Activated T-helper 9 cell treated with anti-CD3 and anti-CD28 coated beads, Interleukin-2, amount 50 U/mL, for 16 hours (primary cell): ENCODE results near the gene MAPKAP1.

Experiments
- DNase-seq: peaks from one replicate; pipeline ENCODE4 v3.0.0-alpha.2; 2020; ENCODE audit warnings: low read depth

Gene MAPKAP1

DNA sequence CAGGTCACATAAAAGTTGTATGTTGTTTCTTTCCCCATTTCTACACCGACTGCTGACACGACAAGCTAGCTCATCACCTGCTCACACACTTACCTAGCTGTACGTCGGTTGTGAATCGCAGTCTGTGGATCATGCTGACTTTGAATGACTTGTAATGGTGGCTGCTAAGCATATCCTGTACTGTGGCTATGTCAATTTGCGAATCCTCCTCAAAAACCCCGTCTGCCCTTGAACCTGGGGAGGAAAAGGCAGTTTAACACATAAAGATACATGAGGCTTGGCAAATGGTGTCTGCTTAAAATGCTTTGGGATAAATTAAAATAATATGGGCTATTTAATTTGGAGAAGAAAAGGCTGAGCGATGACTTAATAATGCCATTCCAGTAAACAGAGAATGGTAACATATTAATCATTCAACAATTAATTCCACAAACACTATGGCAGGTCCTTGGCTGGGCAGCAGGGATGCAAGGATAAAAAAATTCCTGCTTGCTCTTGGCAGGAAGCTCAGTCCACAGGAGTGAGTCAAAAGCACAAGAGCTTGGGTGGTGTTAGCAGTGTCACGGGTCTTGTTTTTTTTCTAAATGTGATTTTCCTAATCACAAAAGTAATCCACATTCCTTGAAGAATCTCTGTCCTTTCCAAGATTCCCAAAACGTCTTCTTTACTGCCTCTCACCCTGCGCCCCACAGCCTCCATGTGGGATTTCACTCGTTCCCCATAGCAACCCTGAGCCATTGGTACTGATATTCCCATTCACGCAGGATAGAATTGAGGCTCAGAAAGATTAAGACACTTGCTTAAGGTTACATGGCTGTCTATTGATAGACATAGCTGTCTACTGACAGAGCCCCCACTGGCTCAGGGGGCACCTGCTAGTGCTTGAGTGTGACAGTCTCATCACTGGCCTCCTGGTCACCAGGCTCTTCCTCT, 222.4 kb downstream of the MAPKAP1 start:
- DNase-seq = no peak

DNA sequence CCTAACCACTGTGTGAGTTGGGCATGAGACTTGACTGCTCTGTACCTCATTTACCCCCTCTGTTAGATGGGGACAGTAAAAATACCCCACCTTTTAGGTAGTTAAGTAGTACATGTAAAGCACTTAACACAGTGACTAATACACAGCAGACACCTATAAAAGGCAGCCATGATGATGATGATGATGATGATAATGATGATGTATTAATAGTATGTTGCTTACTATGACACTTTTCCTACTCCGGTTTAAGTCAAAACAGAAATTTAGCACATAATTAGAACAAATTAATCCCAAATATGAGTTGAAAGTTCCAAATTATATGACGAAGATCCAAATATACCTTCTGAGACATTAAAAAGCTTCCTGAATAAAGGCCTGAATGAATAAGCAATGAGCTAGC, 223.3 kb downstream of the MAPKAP1 start:
- DNase-seq = no peak

DNA sequence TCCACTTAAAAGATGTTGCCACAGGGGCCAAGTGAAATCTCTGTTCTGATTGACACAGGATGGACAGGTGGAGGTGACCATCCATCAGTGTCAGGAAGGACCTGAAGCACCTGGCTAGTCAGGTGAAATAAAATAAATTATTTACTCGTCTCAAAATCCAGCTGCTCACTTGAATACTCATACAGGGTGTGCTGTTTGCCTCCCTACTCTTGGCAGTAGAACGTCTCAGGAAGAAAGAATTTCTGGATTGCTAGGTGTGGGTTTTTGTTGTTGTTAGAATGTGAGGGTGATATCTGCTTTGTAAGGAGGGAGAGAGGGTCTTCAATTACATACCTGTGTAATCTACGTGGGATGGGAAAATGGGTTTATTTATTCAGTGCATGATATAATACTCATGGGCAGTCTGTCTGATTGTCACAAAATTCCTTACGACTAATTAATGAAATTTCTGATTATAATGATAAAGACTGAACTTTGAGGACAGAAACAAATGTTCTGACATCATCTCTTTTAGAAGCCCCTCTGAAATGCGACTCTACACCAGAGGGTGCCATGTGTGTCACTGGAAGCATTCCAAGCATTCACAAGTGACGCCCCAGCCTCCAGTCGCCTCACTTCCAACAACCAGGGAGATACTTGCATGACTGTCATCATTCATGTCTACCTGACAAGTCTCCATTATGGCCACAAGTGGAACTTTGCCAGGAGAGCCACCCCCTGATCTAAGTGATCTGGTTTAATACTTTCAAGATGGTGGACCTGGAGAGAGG, 227.0 kb downstream of the MAPKAP1 start:
- DNase-seq = no peak

DNA sequence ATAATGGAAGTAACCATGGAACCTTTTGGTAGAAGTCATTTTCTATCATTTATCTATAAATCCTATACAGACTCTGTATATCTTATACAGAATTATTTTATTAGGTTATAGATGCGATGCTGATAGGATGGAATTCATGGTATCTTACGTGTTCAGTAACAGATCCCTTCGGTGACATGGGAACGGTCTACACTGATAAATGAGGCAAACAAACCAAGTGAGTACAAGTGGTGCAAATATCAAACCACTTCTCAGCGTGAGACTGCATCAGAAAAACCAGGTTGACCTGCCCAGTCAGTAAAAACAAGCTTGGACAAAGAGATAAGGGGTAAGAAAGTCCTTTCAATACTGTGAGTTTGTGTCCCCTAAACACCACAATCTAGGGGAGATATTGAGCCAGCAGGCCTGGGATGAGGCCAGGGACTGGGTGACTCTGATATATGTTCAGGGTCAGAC, 229.9 kb downstream of the MAPKAP1 start:
- DNase-seq = no peak

DNA sequence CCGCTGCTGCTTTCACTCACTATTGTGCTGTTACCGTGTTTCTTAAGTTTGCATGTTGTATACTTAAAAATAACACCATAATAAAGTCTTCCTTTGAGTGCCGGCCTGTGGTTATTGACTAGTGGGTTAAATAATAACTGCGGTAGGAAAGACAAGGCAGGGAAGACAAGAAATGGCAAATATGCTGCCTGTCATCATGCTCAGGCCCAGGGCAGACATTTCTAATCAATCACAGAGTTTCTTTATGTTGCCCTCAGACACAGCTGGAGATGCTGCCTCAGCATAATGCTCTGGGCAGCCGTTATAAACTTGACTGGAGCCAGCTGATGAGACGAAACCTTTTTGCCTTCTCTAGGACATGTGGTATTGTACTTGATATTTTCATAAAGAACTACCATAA, 230.4 kb downstream of the MAPKAP1 start:
- DNase-seq = no peak

DNA sequence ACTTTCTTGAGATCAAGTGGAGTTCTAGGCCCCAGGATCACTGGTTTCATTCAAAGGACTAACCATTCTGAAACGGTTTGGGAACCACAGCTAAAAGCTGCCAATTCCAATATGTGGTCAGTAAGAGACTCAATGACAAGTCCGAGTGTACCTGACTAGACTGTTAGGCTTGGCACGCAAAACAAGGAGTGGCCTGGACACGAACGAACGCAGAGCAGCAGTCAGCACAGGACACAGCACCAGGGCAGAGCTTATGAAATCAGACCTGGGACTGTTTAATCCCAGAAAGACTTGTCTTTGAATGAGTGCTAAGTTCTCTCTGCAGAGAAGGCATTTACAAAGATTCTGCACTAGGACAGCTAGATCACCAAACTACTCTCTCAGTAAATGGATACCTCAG, 231.6 kb downstream of the MAPKAP1 start:
- no peak for DNase-seq

DNA sequence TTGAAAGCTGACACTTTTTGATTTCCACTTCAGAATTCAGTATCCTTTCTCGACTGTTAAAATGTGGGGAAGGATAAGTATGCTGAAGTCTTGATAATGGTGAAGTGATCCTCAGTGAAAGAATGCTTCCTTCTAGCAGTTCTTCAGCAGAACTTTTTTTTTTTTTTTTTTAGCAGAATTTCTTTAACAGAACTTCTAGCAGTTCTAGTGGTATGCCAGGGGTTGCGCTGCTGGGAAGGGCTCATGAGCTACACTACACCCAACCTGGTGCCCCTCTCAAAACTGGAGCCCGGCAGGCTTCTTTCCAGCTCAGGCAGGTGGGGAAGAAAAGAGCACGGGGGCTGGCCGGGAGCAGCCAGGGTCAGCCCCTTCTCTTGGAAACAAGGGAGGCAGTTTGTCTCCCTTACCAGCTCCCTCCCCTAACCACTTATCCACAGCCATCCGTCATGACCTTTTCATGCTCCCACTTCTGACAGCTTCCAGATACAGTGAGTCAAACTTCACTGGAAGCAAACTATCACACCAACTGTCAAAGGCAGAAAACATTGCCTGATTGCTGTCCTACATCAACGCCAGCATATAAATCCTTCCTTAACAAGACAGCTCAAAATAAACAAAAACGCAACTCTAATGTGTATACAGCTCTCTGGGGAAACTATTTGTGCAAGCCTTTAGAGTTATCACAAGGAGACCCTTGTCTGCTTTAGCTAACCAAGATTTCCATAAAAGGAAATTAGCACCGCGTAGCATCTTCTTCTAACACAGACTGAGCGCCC, 233.9 kb downstream of the MAPKAP1 start:
- no peak for DNase-seq

DNA sequence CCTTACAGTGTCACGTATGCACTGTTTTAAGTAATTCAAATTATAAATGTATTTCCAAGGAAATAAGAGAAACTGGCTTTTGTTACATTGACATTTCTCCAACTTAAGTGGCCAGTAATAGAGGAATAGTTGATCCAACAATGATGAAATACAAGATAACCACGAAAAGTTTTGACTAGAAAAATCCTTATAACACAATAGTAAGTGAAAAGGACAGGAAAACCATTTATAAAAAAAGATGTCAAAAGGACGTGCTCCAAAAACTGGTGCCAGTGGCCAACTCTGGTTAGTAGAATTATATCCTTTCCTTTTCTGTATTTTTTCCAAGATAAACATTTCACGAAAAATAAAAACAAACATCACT, 234.5 kb downstream of the MAPKAP1 start:
- no peak for DNase-seq

DNA sequence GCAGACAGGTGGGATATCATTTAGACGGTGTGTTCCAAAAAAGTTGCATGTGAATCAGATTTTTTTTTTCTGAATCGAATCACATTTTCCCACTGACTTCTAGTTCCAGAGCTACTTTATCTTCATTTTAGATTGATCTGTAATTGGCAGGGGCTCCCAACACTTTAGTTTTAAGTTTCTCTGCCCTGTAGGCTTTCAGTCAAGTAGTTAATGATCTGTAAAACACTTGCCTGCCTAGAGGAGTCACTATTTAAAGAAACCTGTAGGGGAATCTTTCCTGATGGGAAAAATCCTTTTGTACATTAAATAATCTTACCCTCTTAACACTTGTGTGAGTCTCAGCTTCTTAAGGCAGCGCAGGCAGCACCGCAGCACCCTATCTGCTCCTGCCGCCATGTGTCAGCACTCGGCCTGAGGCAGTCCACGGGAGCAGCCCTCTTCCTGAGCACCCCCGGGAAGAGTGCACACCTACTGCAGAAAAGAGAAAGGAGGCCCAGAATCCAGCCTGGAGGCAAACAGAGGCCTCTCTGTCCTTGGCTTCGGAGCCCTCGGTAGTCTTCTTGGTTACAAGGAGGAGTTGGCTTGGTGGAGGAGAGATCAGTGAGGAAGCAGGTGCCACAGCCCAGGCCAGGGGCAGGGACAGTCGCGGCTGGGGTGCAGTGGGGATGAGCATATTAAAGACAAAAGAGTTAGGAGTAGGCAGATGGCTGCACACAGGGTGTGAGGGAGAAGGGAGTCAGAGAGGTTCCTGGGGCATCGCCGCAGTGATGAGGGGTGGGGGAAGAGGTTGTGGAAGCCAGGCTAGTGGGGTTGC, 236.0 kb downstream of the MAPKAP1 start:
- DNase-seq = no peak

DNA sequence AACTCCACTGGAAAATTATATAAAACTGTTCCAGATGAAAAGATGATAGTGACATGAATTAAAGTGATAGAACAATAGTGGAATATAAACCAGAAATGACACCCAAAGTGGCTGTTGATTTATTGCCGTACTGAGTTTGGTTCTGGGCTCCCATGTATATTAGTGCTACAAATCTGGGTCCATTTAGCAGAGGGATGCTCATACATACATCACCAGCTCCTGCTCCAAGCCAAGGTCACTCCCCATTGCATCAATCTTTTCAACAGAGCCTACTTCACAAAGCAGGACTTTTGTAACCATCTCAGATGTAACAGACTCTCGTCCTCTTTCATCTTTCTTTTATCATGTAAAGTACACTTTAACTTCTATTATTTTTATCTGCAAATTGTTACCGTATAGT, 236.8 kb downstream of the MAPKAP1 start:
- DNase-seq = no peak

DNA sequence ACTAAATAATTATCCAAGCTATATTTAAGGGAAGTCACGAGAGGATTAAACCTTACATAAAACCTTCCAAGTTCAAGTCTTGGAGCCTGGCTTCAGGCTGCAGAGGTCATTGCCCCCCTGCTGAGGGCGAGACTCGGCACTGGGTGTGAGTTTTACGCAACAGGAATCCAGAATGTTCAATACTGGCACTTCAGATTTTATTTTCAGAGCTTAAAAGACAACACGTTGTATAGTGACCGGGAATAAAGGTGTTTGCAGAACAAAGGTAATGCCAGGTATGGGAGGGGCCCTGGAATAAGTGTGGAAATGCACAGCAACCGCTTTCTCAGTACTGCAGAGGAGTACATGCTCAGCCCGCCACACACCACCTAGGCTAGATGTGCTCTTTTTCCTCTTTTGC, 238.4 kb downstream of the MAPKAP1 start:
- no peak for DNase-seq

DNA sequence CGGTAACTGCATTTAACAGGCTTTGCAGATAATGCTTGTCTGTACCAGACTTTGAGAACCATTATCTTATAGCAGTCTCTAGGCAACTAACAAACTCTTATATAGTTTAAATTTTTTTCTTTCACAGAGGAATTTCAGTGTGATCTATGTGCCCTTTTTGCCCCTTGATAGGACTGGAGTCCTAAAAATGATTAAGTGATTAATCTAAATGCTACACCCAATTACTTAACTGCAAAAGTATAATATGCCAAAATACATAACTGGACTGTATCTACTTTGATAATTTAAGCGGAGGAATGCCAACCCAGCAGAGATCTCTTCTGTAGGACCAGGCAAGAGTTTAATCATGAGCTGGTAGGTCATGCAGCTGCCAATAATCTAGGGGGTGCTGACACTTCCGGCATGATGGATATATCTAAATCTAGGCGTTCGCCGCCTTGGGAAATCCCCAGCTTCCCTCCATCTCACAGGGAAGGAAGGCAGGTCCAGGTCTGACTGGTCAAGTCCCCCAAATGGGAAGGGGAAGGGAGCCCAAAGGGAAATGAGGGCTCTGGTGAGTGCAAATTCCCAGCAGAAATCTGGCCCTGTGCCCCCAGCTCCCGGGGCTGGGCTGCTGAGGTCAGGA, 239.8 kb downstream of the MAPKAP1 start:
- DNase-seq = no peak

DNA sequence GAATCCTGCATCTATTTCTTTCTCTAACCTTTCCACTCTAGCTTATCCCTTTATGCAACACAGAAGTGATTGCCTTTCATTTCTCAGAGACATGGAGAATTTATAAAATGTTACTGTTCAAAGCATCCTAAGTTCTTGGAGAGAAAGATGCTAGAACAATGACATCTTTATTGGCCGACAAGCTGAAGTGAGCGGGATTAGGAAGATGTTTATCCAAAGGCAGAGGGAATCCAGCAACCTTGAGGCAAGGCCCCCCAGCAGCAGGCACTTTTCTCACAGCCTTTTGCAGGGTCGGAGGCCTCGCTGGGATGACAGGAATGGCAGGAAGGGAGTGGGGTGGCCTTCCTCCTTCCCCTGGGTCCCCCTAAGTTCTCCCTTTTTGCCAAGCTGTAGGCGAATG, 240.6 kb downstream of the MAPKAP1 start:
- no peak for DNase-seq

DNA sequence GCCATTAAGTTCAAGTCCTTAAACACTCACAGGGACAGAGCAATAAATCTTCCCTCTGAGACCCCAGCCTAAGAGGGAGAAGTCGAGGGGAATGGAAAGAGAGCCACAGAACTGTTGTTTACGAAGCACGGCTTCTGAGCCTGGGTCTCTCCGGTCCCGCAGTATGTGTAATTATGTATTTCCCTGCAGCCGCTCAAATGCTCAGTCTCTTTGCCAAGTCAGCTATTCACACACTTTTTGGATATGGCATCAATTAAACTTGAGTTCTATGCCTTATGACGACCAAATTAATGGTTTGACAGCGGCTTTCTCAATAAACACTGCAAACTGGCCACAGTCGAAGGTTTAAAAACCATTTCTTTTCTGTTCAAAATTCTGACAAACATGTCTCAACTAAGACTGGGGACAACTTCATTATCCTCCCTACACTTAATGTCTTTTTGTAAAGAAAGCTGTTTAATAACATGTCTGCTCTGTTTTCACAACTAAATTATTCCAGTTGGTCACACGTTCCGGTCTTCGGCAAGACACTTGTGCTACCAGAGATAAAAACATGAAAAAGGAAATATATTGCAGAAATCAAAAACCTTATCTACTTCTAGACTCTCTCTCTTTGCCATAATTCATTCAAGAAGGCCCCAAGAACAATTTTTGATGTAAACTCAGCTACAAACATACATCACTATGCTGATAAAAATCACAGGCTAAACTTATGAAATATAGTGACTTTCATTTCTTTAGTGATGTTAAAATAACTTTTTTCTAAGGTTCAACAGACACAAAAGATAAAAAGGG, 242.2 kb downstream of the MAPKAP1 start:
- no peak for DNase-seq

DNA sequence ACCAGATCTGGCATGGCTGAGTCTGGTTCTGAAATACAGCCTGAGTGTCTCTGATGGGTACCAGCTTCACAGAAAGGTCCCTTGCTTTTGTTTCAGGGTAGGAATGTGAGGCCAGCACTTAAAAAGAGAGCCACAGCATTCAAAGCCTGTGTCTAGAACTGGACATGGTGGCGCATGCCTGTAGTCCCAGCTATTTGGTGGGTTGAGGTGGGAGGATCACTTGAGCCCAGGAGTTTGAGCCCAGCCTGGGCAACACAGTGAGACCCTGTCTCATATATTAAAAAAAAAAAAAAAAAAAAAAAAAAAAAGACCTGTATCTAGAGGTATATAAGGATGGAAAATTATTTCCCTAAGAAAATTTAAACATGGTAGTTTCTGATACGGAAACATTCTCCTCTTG, 243.1 kb downstream of the MAPKAP1 start:
- DNase-seq = no peak

DNA sequence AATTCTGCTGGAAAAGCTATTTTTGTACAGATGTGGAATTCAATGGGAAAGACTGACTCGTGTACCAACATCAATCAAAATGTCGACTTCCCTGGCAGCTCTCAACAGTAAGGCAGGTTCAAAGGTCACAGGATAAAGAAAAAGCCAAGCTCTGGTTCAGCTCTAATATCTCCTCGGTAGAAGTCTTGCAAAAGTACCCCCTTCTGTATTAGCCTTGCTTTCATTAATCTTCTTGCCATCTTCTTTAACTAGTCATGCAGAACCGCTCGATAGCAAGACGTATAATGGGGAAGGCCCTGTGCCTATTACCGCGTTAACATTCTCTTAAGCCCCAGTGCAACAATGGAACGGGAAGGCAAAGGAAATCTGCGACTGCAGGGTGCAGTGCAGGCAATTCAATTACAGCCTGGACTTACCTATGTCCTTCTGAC, 244.1 kb downstream of the MAPKAP1 start:
- no peak for DNase-seq

DNA sequence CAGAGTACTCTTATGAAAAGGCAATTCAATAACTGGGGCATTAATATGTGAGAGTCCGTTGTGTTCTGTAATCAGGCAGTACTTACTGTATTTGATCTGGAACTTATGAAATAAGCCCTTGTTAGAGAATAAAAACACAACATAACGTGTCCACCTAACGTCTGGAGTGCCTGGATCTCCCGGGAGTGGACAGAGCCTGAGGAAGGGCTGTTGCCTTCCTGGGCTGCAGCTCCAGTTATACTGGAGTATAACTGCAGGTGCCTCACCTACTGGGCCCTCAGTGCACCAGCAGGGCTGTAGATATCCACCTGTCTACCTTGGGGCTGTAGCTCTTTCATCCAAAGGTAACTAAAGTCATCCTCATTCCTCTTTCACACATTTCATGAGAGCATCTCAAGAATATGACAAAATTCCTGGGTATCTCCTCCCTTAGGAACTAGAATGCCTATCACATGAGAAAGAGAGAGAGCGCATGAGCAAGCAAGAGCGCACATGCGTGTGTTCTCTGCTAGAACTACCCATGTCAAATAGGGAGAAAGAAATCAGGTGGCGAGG, 245.3 kb downstream of the MAPKAP1 start:
- no peak for DNase-seq

DNA sequence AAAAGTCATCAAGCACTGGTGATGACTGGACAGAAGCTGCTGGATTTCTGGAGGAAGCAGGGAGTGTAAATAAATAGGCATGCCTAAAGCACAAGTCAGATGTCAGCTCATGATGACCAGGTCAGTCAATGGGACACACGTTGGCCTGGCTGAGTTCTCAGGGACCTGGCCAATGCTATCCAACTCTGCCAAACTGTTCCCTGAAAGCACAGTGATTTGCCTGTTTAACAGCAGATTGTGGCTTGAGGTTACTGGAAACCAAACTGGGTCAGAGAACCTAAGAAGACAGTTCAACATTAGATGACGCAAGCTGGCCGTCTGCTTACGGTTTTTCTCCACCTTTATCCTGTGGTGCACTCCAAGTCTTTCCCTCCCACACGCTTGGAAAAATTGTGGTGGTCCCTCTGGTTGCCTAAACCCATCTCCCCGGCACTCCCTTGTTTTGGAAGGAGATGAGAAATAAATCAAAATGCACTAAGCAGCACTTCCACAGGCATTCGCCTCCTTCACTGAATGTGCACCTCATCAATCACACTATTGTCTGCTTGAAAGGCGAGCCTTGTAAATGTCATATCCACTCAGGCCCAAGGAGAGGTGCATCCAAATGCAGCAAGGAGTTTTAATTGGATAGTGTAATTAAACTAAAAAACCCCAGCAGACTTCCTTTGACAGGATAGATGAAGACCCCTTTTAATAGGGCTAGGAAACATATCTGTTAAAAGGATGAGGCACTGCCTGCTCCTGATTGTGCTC, 245.9 kb downstream of the MAPKAP1 start:
- DNase-seq = no peak

DNA sequence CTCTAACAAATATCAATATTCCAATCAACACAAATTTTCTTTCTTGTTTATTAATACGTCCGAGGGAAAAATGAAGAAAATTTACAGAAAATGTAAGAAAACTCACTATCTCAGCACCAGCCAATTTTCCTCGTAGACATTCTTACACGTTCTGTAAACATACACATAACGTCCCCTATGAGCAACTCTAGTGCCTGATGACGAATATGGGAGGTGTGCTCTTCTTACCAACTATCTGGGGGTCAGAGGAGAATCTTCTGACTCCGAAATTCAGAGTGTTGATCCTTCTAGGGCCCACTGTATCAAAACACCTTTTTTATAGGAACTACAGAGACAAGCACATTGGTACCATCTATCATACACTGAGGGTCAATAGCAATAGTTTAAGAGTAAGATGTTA, 246.7 kb downstream of the MAPKAP1 start:
- no peak for DNase-seq
